Mesothelial cell of epicardium (in vitro differentiated cells): ENCODE results near the gene POLA1. TPM values are rescaled to one million over a fixed set of nuclear protein-coding genes. Genes with fewer than 3 reads are reported as not detected.

ENCODE experiments used
- DNase-seq, 2 experiments: peaks; one replicate each; pipeline ENCODE4 v3.0.0; 2021; ENCODE audit warnings: low spot score in 2 of 2; ENCODE audit not compliant: unreplicated experiment in 2 of 2
- H3K27ac Mint-ChIP-seq: 2 replicates; pipeline ENCODE4 v1.8.0; 2021; ENCODE audit warnings: mixed read lengths
- H3K27me3 Mint-ChIP-seq: 2 replicates; pipeline ENCODE4 v1.8.0; 2021; ENCODE audit warnings: low read depth, mixed read lengths
- H3K36me3 Mint-ChIP-seq: 2 replicates; pipeline ENCODE4 v1.8.0; 2021; ENCODE audit warnings: mixed read lengths
- H3K4me1 Mint-ChIP-seq: 2 replicates; pipeline ENCODE4 v1.8.0; 2021; ENCODE audit warnings: mixed read lengths
- H3K4me3 Mint-ChIP-seq: 2 replicates; pipeline ENCODE4 v1.8.0; 2021; ENCODE audit warnings: mild to moderate bottlenecking, moderate library complexity, mixed read lengths
- H3K9me3 Mint-ChIP-seq: 2 replicates; pipeline ENCODE4 v1.8.0; 2021; ENCODE audit warnings: mixed read lengths
- total RNA-seq: library from RNA; stranded (reverse); gene quantifications from 3 replicates; pipeline ENCODE4 v1.2.1, GENCODE V29; 2021
- TF ChIP-seq, protein P1 (sequence below): fragments of 200-600 bp; sonication (generic); IDR thresholded peaks from one replicate; pipeline ENCODE4 v1.5.0; 2021; ENCODE audit warnings: antibody characterized with exemption; ENCODE audit not compliant: unreplicated experiment

Gene POLA1, protein sequence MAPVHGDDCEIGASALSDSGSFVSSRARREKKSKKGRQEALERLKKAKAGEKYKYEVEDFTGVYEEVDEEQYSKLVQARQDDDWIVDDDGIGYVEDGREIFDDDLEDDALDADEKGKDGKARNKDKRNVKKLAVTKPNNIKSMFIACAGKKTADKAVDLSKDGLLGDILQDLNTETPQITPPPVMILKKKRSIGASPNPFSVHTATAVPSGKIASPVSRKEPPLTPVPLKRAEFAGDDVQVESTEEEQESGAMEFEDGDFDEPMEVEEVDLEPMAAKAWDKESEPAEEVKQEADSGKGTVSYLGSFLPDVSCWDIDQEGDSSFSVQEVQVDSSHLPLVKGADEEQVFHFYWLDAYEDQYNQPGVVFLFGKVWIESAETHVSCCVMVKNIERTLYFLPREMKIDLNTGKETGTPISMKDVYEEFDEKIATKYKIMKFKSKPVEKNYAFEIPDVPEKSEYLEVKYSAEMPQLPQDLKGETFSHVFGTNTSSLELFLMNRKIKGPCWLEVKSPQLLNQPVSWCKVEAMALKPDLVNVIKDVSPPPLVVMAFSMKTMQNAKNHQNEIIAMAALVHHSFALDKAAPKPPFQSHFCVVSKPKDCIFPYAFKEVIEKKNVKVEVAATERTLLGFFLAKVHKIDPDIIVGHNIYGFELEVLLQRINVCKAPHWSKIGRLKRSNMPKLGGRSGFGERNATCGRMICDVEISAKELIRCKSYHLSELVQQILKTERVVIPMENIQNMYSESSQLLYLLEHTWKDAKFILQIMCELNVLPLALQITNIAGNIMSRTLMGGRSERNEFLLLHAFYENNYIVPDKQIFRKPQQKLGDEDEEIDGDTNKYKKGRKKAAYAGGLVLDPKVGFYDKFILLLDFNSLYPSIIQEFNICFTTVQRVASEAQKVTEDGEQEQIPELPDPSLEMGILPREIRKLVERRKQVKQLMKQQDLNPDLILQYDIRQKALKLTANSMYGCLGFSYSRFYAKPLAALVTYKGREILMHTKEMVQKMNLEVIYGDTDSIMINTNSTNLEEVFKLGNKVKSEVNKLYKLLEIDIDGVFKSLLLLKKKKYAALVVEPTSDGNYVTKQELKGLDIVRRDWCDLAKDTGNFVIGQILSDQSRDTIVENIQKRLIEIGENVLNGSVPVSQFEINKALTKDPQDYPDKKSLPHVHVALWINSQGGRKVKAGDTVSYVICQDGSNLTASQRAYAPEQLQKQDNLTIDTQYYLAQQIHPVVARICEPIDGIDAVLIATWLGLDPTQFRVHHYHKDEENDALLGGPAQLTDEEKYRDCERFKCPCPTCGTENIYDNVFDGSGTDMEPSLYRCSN (N-terminal part only)
- 30.4 to 33.5 TPM (median 31.6 TPM) in 3 replicates for total RNA-seq

DNA sequence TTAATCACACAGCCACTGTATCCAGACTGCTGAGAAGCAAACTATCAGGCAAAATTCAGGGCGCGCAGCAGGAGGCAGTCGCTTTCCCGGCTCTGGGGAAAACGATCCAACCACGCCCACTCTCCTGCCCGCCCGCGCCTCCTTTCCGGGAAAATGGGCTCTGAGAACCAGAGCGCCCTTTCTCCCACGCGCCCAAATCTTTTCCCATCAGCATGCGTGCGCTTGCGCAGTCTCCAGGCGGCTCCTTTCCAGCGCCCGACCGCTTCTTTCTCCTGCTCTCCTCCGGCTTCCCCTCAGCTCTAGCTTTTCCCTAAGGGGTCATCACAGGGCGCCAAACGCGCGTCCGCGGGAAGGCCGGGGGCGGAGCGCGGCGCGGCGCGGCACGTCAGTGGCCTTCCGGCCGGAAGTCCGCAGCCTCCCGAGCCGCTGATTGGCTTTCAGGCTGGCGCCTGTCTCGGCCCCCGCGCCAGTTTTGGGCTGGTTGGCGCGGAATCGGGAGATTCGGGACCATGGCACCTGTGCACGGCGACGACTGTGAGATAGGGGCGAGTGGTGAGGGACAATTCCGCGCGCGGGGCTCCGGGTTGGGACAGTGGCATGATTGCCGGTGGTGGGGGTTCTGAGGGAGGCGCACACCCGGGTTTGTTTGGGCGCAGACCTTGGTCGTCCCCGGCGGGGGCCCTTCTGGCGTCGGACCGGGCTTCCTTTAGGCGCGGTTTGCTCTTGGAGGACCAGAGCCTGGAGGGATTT is at the start of gene POLA1:
Gene POLA1 (plus strand): TSS at position 466 of the 750 bp plus-strand sequence. CDS start 44 bp downstream, at position 510.
- H3K4me1 Mint-ChIP-seq, result peaks cover 28% of the 10 kb centered on the region
- H3K36me3 Mint-ChIP-seq, result no peaks in the 10 kb centered on the region
- H3K27ac Mint-ChIP-seq, result peak within 1 kb of the TSS; percentile 95
- TF ChIP-seq, protein P1, sequence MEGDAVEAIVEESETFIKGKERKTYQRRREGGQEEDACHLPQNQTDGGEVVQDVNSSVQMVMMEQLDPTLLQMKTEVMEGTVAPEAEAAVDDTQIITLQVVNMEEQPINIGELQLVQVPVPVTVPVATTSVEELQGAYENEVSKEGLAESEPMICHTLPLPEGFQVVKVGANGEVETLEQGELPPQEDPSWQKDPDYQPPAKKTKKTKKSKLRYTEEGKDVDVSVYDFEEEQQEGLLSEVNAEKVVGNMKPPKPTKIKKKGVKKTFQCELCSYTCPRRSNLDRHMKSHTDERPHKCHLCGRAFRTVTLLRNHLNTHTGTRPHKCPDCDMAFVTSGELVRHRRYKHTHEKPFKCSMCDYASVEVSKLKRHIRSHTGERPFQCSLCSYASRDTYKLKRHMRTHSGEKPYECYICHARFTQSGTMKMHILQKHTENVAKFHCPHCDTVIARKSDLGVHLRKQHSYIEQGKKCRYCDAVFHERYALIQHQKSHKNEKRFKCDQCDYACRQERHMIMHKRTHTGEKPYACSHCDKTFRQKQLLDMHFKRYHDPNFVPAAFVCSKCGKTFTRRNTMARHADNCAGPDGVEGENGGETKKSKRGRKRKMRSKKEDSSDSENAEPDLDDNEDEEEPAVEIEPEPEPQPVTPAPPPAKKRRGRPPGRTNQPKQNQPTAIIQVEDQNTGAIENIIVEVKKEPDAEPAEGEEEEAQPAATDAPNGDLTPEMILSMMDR, result no peak
- H3K4me3 Mint-ChIP-seq, result peak within 1 kb of the TSS; percentile 90
- H3K27me3 Mint-ChIP-seq, result no peaks in the 10 kb centered on the region
- peak; percentile 93 to 98 for DNase-seq
- no peaks in the 10 kb centered on the region for H3K9me3 Mint-ChIP-seq

DNA sequence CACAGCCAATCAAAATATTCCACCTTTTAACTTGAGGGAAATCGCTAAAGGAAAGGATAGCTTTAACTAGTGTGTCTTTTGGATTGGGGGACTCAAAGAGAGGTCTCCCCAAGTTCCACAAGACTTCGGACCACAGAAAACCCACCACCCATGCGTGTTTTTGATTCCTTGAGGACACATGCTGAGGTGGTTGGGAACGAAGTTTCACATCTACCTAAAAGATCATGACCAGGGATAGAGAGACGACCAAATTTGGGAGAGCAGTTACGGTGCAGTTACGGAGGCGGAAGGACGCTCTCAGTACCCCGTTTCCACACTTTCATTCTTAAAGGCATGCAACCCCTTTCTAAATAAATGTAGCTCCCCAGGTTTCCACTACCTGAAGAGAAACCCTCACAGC is 47.7 kb upstream of the POLA1 start:
- no peak for DNase-seq
- Mint-ChIP-seq H3K4me3 (peak overlapping the region; percentile 79), H3K27ac (peak overlapping the region; percentile 62), H3K4me1 (peaks cover 20% of the 10 kb centered on the region), H3K36me3 (no peaks in the 10 kb centered on the region), H3K27me3 (no peaks in the 10 kb centered on the region), H3K9me3 (no peaks in the 10 kb centered on the region)
- TF ChIP-seq, protein P1, result no peak

DNA sequence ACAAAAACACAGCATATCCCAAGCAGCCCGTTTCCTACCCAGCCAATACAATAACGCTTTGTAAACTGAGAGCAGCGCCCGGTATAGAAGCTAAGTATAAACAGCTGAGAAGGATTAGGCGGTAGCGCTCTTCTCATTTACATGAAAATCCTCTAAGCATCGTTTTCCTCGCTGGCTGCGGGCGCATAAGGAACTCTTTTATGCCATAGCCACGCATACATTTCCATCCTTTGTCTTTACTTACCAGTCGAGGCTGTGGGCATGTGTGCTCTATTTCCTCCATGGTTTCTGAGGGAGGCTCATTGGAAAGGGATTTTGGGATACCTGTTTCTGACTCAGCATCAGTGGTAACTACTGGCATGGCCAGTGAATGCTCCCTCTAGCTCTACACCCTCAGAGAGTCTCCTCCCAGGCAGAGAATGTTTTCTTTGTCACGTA is 47.0 kb upstream of the POLA1 start:
- H3K9me3 Mint-ChIP-seq, result no peaks in the 10 kb centered on the region
- H3K4me1 Mint-ChIP-seq, result peaks cover 20% of the 10 kb centered on the region
- no peaks in the 10 kb centered on the region for H3K27me3 Mint-ChIP-seq
- peak in 1 of 2 experiments; percentile 39 for DNase-seq
- TF ChIP-seq, protein P1, result no peak
- peak overlapping the region; percentile 92 for H3K27ac Mint-ChIP-seq
- peak overlapping the region; percentile 79 for H3K4me3 Mint-ChIP-seq
- H3K36me3 Mint-ChIP-seq, result no peaks in the 10 kb centered on the region

DNA sequence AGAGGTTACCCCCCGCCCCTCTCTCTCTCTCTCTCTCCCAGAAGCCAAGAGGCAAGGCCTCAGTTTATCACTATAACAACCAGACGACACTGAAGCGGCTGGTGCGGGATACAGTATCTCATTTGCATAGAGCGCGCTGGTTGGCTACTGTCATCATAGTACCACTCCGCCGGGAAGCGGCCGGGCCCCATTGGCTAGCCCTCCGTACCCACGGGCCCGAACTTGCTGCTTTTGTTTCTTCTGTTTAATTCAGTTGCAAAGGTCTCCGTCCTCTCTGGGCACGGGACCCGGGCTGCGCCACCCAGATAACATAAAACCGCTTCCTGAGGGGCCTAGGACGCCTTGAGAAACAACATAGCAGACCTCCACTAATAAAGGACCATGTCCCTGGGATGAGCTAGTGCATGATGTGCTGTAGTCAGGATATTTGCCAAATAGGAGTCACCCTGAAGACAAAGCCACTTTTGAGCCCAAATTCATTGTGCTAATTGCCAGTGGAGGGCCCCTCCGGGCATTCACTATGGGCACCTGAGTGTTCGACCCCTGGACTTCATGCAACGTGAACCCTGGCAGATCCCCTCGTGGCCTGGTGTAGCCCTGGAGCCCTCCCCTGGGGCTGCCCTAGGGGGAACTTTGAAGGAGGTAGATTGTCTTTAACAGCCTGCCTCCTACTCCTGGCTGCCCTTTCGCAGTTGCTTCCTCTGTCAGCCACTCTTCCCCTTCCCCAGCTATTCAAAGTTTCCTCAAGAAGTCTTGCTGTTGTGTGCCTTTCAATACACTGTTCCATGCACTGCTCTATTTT is 46.3 kb upstream of the POLA1 start, which contains the start of gene PCYT1B:
Gene PCYT1B (minus strand): TSS at position 91 of the 802 bp plus-strand sequence. CDS start 242 bp downstream, outside the sequence.
- Mint-ChIP-seq H3K9me3 (no peaks in the 10 kb centered on the region), H3K27ac (peak within 1 kb of the TSS; percentile 92), H3K27me3 (no peaks in the 10 kb centered on the region), H3K36me3 (no peaks in the 10 kb centered on the region), H3K4me1 (peaks cover 20% of the 10 kb centered on the region), H3K4me3 (peak within 1 kb of the TSS; percentile 79)
- TF ChIP-seq, protein P1, result no peak
- peak; percentile 74 to 85 for DNase-seq
